ENCODE data around the gene PID1.

The PID1 gene

GRCh38 chr2:229027353-229028105, 243.6 kb downstream of the PID1 start:
- Histone ChIP-seq H3K9me3 (ENCODE audit: control insufficient read depth, insufficient read depth, low read length) (no peaks in the 10 kb centered on the region), H3K36me3 (ENCODE audit: insufficient read depth, low read length) (no peaks in the 10 kb centered on the region), H3K4me1 (ENCODE audit: insufficient read depth, low read length) (no peaks in the 10 kb centered on the region), H3K9ac (ENCODE audit: low read depth, low read length) (no peak overlapping the region)

GRCh38 chr2:229025653-229026052, 245.4 kb downstream of the PID1 start:
- H3K9me3 ChIP-seq (ENCODE audit: control insufficient read depth, insufficient read depth, low read length) = no peaks in the 10 kb centered on the region
- no peaks in the 10 kb centered on the region for H3K4me1 ChIP-seq (ENCODE audit: insufficient read depth, low read length)
- H3K36me3 ChIP-seq (ENCODE audit: insufficient read depth, low read length) = no peaks in the 10 kb centered on the region
- no peak overlapping the region for H3K9ac ChIP-seq (ENCODE audit: low read depth, low read length)

GRCh38 chr2:229022652-229023051, 248.4 kb downstream of the PID1 start:
- H3K9ac ChIP-seq (ENCODE audit: low read depth, low read length) = no peak overlapping the region
- no peaks in the 10 kb centered on the region for H3K4me1 ChIP-seq (ENCODE audit: insufficient read depth, low read length)
- H3K36me3 ChIP-seq (ENCODE audit: insufficient read depth, low read length) = no peaks in the 10 kb centered on the region
- H3K9me3 ChIP-seq (ENCODE audit: control insufficient read depth, insufficient read depth, low read length) = no peaks in the 10 kb centered on the region

GRCh38 chr2:229022071-229022470, 249.0 kb downstream of the PID1 start:
- Histone ChIP-seq H3K9ac (ENCODE audit: low read depth, low read length) (no peak overlapping the region), H3K36me3 (ENCODE audit: insufficient read depth, low read length) (no peaks in the 10 kb centered on the region), H3K4me1 (ENCODE audit: insufficient read depth, low read length) (no peaks in the 10 kb centered on the region), H3K9me3 (ENCODE audit: control insufficient read depth, insufficient read depth, low read length) (no peaks in the 10 kb centered on the region)

GRCh38 chr2:229009816-229010215, 261.3 kb downstream of the PID1 start:
- no peaks in the 10 kb centered on the region for H3K4me1 ChIP-seq (ENCODE audit: insufficient read depth, low read length)
- no peaks in the 10 kb centered on the region for H3K9me3 ChIP-seq (ENCODE audit: control insufficient read depth, insufficient read depth, low read length)
- H3K36me3 ChIP-seq (ENCODE audit: insufficient read depth, low read length) = no peaks in the 10 kb centered on the region
- H3K9ac ChIP-seq (ENCODE audit: low read depth, low read length) = no peak overlapping the region

GRCh38 chr2:229003256-229003655, 267.8 kb downstream of the PID1 start:
- H3K4me1 ChIP-seq (ENCODE audit: insufficient read depth, low read length) = no peaks in the 10 kb centered on the region
- no peaks in the 10 kb centered on the region for H3K36me3 ChIP-seq (ENCODE audit: insufficient read depth, low read length)
- H3K9ac ChIP-seq (ENCODE audit: low read depth, low read length) = no peak overlapping the region
- H3K9me3 ChIP-seq (ENCODE audit: control insufficient read depth, insufficient read depth, low read length) = 0 out of 2 replicates have a peak, but pooled peaks cover 4% of the 10 kb centered on the region

- H3K9ac ChIP-seq (ENCODE audit: low read depth, low read length) = no peak overlapping the region
- H3K36me3 ChIP-seq (ENCODE audit: insufficient read depth, low read length) = no peaks in the 10 kb centered on the region
- 0 out of 2 replicates have a peak, but pooled peaks cover 4% of the 10 kb centered on the region for H3K9me3 ChIP-seq (ENCODE audit: control insufficient read depth, insufficient read depth, low read length)
- H3K4me1 ChIP-seq (ENCODE audit: insufficient read depth, low read length) = no peaks in the 10 kb centered on the region
These were observed 269.9 kb downstream of the PID1 start for GRCh38 chr2:229001196-229001595.

- H3K9me3 ChIP-seq (ENCODE audit: control insufficient read depth, insufficient read depth, low read length) = 0 out of 2 replicates have a peak, but pooled peaks cover 4% of the 10 kb centered on the region
- no peaks in the 10 kb centered on the region for H3K4me1 ChIP-seq (ENCODE audit: insufficient read depth, low read length)
- no peaks in the 10 kb centered on the region for H3K36me3 ChIP-seq (ENCODE audit: insufficient read depth, low read length)
- no peak overlapping the region for H3K9ac ChIP-seq (ENCODE audit: low read depth, low read length)
These were observed 271.8 kb downstream of the PID1 start for GRCh38 chr2:228999326-228999725.

GRCh38 chr2:228988786-228989185, 282.3 kb downstream of the PID1 start:
- Histone ChIP-seq H3K9me3 (ENCODE audit: control insufficient read depth, insufficient read depth, low read length) (peaks cover 3% of the 10 kb centered on the region; the same call in 1 of the 2 replicates), H3K9ac (ENCODE audit: low read depth, low read length) (no peak overlapping the region), H3K36me3 (ENCODE audit: insufficient read depth, low read length) (no peaks in the 10 kb centered on the region), H3K4me1 (ENCODE audit: insufficient read depth, low read length) (no peaks in the 10 kb centered on the region)

GRCh38 chr2:228987441-228988155, 283.5 kb downstream of the PID1 start:
- no peaks in the 10 kb centered on the region for H3K36me3 ChIP-seq (ENCODE audit: insufficient read depth, low read length)
- H3K9ac ChIP-seq (ENCODE audit: low read depth, low read length) = no peak overlapping the region
- no peaks in the 10 kb centered on the region for H3K4me1 ChIP-seq (ENCODE audit: insufficient read depth, low read length)
- H3K9me3 ChIP-seq (ENCODE audit: control insufficient read depth, insufficient read depth, low read length) = no peaks in the 10 kb centered on the region

- no peaks in the 10 kb centered on the region for H3K36me3 ChIP-seq (ENCODE audit: insufficient read depth, low read length)
- no peaks in the 10 kb centered on the region for H3K9me3 ChIP-seq (ENCODE audit: control insufficient read depth, insufficient read depth, low read length)
- H3K4me1 ChIP-seq (ENCODE audit: insufficient read depth, low read length) = no peaks in the 10 kb centered on the region
- no peak overlapping the region for H3K9ac ChIP-seq (ENCODE audit: low read depth, low read length)
These were observed 284.1 kb downstream of the PID1 start for GRCh38 chr2:228986961-228987360.

- Histone ChIP-seq H3K9ac (ENCODE audit: low read depth, low read length) (no peak overlapping the region), H3K36me3 (ENCODE audit: insufficient read depth, low read length) (no peaks in the 10 kb centered on the region), H3K9me3 (ENCODE audit: control insufficient read depth, insufficient read depth, low read length) (peaks cover 4% of the 10 kb centered on the region; the same call in 1 of the 2 replicates)
These were observed 287.4 kb downstream of the PID1 start for GRCh38 chr2:228983700-228984099.

GRCh38 chr2:228974169-228974568, 296.9 kb downstream of the PID1 start:
- no peaks in the 10 kb centered on the region for H3K4me1 ChIP-seq (ENCODE audit: insufficient read depth, low read length)
- H3K9me3 ChIP-seq (ENCODE audit: control insufficient read depth, insufficient read depth, low read length) = no peaks in the 10 kb centered on the region; the same call in 1 of the 2 replicates
- no peaks in the 10 kb centered on the region for H3K36me3 ChIP-seq (ENCODE audit: insufficient read depth, low read length)
- no peak overlapping the region for H3K9ac ChIP-seq (ENCODE audit: low read depth, low read length)

More at GRCh38 chr2:228983700-228984099, 287.4 kb downstream of the PID1 start:
- H3K4me1 ChIP-seq (ENCODE audit: insufficient read depth, low read length) = no peaks in the 10 kb centered on the region
